ENCODE measurements around the gene STAB1.

STAB1 gene

DNA sequence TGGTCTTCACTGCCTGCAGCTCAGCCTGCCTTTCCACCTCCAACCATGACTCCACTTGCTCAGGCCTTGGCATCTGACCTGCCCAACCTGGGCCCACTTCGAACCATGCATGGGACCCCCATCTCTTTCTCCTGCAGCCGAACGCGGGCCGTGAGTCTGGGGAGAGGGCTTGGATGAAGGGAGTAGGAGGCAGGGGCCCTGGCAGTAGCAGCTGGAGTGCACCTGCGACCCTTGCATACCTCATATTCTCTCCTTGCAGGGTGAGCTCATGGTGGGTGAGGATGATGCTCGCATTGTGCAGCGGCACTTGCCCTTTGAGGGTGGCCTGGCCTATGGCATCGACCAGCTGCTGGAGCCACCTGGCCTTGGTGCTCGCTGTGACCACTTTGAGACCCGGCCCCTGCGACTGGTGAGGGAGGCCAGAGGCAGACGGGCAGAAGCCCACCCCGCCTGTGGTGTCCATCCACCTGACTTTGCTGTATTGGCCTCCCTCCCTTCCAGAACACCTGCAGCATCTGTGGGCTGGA lies 25.1 kb downstream of the STAB1 start:
- TF ChIP-seq, protein P1, sequence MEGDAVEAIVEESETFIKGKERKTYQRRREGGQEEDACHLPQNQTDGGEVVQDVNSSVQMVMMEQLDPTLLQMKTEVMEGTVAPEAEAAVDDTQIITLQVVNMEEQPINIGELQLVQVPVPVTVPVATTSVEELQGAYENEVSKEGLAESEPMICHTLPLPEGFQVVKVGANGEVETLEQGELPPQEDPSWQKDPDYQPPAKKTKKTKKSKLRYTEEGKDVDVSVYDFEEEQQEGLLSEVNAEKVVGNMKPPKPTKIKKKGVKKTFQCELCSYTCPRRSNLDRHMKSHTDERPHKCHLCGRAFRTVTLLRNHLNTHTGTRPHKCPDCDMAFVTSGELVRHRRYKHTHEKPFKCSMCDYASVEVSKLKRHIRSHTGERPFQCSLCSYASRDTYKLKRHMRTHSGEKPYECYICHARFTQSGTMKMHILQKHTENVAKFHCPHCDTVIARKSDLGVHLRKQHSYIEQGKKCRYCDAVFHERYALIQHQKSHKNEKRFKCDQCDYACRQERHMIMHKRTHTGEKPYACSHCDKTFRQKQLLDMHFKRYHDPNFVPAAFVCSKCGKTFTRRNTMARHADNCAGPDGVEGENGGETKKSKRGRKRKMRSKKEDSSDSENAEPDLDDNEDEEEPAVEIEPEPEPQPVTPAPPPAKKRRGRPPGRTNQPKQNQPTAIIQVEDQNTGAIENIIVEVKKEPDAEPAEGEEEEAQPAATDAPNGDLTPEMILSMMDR (IDR thresholded peaks at IDR 0.05; ENCODE audit: extremely low read depth, insufficient read depth, missing control alignments): no peak
- in situ Hi-C loops (cut with MboI; ENCODE audit: low pct_unique_long_range_greater_than_20kb, low sequenced_read_pairs, unreplicated experiment): no loop called here
- DNase-seq (ENCODE audit: low spot score): no peak

DNA sequence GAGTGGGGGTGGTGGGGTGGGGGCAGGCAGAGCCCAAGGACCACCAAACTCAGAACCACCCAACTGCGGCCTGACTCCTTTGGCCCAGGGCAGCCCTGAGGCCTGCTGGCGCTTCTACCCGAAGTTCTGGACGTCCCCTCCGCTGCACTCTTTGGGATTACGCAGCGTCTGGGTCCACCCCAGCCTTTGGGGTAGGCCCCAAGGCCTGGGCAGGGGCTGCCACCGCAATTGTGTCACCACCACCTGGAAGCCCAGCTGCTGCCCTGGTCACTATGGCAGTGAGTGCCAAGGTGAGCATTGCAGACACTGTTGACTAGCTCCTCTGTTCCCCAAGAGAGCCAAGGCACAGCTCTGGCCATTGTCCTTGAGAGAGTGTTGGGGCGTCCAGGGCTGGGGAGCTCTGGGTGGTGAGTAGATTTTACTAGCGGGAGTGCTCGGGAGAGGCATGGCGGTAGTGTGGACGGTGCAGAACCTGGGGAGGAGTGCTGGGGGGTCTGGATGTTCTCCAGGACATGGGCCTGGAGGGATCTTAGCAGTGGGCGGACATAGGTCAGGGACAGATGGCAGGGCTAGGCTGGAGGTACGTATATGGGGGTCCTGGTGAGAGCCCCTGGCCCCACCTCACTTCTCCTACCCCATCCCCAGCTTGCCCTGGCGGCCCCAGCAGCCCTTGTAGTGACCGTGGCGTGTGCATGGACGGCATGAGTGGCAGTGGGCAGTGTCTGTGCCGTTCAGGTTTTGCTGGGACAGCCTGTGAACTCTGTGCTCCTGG lies 25.8 kb downstream of the STAB1 start:
- TF ChIP-seq, protein P1 (IDR thresholded peaks at IDR 0.05; ENCODE audit: extremely low read depth, insufficient read depth, missing control alignments): no peak
- in situ Hi-C loops (cut with MboI; ENCODE audit: low pct_unique_long_range_greater_than_20kb, low sequenced_read_pairs, unreplicated experiment): no loop called here
- no peak for DNase-seq (ENCODE audit: low spot score)

DNA sequence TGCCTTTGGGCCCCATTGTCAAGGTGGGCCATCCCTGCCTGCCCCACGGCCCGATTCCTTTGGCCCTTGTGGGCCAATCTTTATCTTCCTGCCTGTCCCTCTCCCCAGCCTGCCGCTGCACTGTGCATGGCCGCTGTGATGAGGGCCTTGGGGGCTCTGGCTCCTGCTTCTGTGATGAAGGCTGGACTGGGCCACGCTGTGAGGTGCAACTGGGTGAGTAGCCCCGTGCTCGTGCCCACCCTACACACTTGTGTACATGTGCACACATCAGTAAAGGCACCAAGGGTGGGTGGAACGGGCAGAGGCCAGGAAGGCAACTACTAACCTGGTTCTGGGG lies 26.3 kb downstream of the STAB1 start:
- DNase-seq (ENCODE audit: low spot score): no peak
- in situ Hi-C loops (cut with MboI; ENCODE audit: low pct_unique_long_range_greater_than_20kb, low sequenced_read_pairs, unreplicated experiment): no loop called here
- TF ChIP-seq, protein P1 (IDR thresholded peaks at IDR 0.05; ENCODE audit: extremely low read depth, insufficient read depth, missing control alignments): no peak

DNA sequence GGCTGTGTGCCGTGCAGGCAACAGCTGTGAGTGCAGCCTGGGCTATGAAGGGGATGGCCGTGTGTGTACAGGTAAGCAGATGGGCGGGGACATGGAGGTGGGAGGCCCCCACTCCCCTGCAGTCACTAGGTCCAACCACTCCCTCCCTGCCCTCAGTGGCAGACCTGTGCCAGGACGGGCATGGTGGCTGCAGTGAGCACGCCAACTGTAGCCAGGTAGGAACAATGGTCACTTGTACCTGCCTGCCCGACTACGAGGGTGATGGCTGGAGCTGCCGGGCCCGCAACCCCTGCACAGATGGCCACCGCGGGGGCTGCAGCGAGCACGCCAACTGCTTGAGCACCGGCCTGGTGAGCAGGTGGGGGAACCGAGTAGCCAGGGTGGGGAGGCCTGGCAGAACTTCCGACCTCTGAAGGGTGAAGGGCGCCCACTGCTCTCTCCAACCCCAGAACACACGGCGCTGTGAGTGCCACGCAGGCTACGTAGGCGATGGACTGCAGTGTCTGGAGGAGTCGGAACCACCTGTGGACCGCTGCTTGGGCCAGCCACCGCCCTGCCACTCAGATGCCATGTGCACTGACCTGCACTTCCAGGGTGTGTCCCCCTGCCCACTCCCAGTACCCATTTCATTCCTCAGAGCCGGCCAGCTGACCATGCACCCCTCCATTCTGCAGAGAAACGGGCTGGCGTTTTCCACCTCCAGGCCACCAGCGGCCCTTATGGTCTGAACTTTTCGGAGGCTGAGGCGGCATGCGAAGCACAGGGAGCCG lies 26.9 kb downstream of the STAB1 start:
- TF ChIP-seq, protein P1 (IDR thresholded peaks at IDR 0.05; ENCODE audit: extremely low read depth, insufficient read depth, missing control alignments): no peak
- DNase-seq (ENCODE audit: low spot score): no peak
- in situ Hi-C loops (cut with MboI; ENCODE audit: low pct_unique_long_range_greater_than_20kb, low sequenced_read_pairs, unreplicated experiment): no loop called here

DNA sequence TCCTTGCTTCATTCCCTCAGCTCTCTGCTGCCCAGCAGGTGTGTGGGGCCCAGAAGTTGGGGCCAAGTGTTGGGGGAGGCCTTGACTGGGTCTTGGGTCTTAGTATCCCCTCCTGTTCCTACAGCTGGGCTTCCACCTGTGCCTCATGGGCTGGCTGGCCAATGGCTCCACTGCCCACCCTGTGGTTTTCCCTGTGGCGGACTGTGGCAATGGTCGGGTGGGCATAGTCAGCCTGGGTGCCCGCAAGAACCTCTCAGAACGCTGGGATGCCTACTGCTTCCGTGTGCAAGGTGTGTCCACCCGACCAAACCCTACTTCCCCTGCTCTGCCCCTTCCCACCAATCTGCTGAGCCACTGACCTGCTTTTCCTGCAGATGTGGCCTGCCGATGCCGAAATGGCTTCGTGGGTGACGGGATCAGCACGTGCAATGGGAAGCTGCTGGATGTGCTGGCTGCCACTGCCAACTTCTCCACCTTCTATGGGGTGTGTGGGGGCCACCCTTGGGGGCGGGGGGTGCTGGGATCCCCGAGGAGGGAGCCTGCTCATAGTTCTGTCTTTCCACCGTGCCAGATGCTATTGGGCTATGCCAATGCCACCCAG lies 27.6 kb downstream of the STAB1 start:
- in situ Hi-C loops (cut with MboI; ENCODE audit: low pct_unique_long_range_greater_than_20kb, low sequenced_read_pairs, unreplicated experiment): no loop called here
- no peak for DNase-seq (ENCODE audit: low spot score)
- TF ChIP-seq, protein P1 (IDR thresholded peaks at IDR 0.05; ENCODE audit: extremely low read depth, insufficient read depth, missing control alignments): no peak

DNA sequence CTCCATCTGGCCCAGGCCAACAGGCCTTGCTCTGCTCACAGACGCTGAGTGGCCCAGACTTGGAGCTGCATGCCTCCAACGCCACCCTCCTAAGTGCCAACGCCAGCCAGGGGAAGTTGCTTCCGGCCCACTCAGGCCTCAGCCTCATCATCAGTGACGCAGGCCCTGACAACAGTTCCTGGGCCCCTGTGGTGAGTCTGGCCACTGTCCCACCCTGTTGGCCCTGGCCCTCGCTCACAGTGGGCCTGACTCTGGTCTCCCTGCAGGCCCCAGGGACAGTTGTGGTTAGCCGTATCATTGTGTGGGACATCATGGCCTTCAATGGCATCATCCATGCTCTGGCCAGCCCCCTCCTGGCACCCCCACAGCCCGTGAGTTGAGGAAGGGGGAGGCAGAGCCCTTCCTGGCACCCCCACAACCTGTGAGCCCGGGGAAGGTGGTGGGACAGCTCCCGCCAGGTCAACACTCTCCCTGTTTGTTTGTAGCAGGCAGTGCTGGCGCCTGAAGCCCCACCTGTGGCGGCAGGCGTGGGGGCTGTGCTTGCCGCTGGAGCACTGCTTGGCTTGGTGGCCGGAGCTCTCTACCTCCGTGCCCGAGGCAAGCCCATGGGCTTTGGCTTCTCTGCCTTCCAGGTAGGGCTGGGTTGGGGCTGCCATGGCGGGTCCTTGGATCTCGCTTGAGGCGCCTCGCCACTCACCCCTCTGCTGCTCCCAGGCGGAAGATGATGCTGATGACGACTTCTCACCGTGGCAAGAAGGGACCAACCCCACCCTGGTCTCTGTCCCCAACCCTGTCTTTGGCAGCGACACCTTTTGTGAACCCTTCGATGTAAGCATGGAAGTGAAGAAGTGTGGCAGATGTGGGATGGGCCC lies 28.5 kb downstream of the STAB1 start:
- DNase-seq (ENCODE audit: low spot score): no peak
- TF ChIP-seq, protein P1 (IDR thresholded peaks at IDR 0.05; ENCODE audit: extremely low read depth, insufficient read depth, missing control alignments): no peak
- in situ Hi-C loops (cut with MboI; ENCODE audit: low pct_unique_long_range_greater_than_20kb, low sequenced_read_pairs, unreplicated experiment): no loop called here
